K562 (cell line): Measurements from ENCODE around the gene CMTM4. TPM values are rescaled to one million over a fixed set of nuclear protein-coding genes. Genes with fewer than 3 reads are reported as not detected.

Experiments used
- ATAC-seq: fragments of 200-7000 bp; cut with Tn5 transposase; 3 replicates; pipeline ENCODE4 v1.9.1; 2020; ENCODE audit warnings: moderate library complexity
- BruUV-seq: library from RNA; stranded (reverse); fragments of 400-500 nt; replicated peaks from 2 replicates; lab custom pipeline; 2021; lab: Mats Ljungman, UMichigan
- CTCF ChIA-PET: fragments of 300-600 bp; formaldehyde crosslinking; extraction: SDS; loops from one replicate; lab custom pipeline; 2021; ENCODE audit warnings: low intra/inter-chr PET ratio; lab: Yijun Ruan, JAX
- POLR2A ChIA-PET: fragments of 300-600, 350-650 bp; sonication (Branson Sonifier 250); formaldehyde crosslinking; extraction: SDS; loops from one replicate; lab custom pipeline; 2021; ENCODE audit warnings: antibody characterized with exemption, inconsistent platforms; lab: Yijun Ruan, JAX
- DNase-seq, 4 experiments: peaks; one replicate each; pipeline versions ENCODE4 v3.0.0 to v3.0.0-alpha.2; 2011 to 2018; ENCODE audit warnings: low spot score in 3 of 4, mixed read lengths in 3 of 4; ENCODE audit errors: extremely low read depth in 1 of 4
- FAIRE-seq: peaks from 2 replicates; lab custom pipeline; 2011; peaks lifted over from hg19 to GRCh38; lab: Jason Lieb, UNC
- H2AFZ ChIP-seq: 2 replicates; pipeline ENCODE4 v1.6.0; 2011; ENCODE audit warnings: low read depth, low read length, control low read depth, inconsistent platforms
- H3K27ac ChIP-seq: fragments of 200-600 bp; 3 replicates; pipeline ENCODE4 v1.8.0; 2011; ENCODE audit warnings: low read depth, mild to moderate bottlenecking, control low read depth, inconsistent platforms, low read length, moderate library complexity, mixed read lengths; ENCODE audit errors: extremely low read depth
- H3K27me3 ChIP-seq, 2 experiments: fragments of 300-600 bp in 1 of 2; 2 replicates in 1 of 2; 3 replicates in 1 of 2; pipeline versions ENCODE4 v1.6.0 to v1.8.0; 2011; ENCODE audit warnings: inconsistent platforms in 2 of 2, low read length in 2 of 2, mild to moderate bottlenecking in 1 of 2, mixed read lengths in 1 of 2, moderate library complexity in 1 of 2; ENCODE audit not compliant: control insufficient read depth in 2 of 2, insufficient read depth in 2 of 2
- H3K36me3 ChIP-seq: fragments of 300-600 bp; 3 replicates; pipeline ENCODE4 v1.8.0; 2011; ENCODE audit warnings: mild to moderate bottlenecking, low read length, inconsistent platforms; ENCODE audit not compliant: control insufficient read depth, insufficient read depth
- H3K4me1 ChIP-seq, 2 experiments: fragments of 200-600 bp in 1 of 2; replicated peaks in 1 of 2; 2 replicates in 1 of 2; 3 replicates in 1 of 2; pipeline versions ENCODE4 v1.5.1 to v1.8.0; 2011; ENCODE audit warnings: inconsistent platforms in 2 of 2, low read length in 2 of 2, mild to moderate bottlenecking in 1 of 2, mixed read lengths in 1 of 2, moderate library complexity in 1 of 2; ENCODE audit not compliant: control insufficient read depth in 2 of 2, insufficient read depth in 2 of 2
- H3K4me2 ChIP-seq: 2 replicates; pipeline ENCODE4 v1.6.1; 2011; ENCODE audit warnings: low read length, control low read depth, inconsistent platforms, mixed read lengths; ENCODE audit not compliant: insufficient read depth
- H3K4me3 ChIP-seq: fragments of 200-600 bp; sonication (generic), shearing (Covaris generic); 2 replicates; pipeline ENCODE4 v1.5.1; 2016; ENCODE audit warnings: control low read depth, inconsistent platforms
- H3K79me2 ChIP-seq: fragments of 200-600 bp; 3 replicates; pipeline ENCODE4 v1.8.0; 2011; ENCODE audit warnings: low read length, inconsistent platforms; ENCODE audit not compliant: control insufficient read depth, insufficient read depth
- H3K9ac ChIP-seq, 2 experiments: 2 replicates each; pipeline versions ENCODE4 v1.6.0 to v1.6.1; 2011; ENCODE audit warnings: low read depth in 2 of 2, low read length in 2 of 2, control low read depth in 1 of 2, inconsistent platforms in 1 of 2, mild to moderate bottlenecking in 1 of 2, mixed read lengths in 1 of 2; ENCODE audit not compliant: insufficient read depth in 1 of 2
- H3K9me1 ChIP-seq: one replicate; pipeline ENCODE4 v1.6.0; 2011; ENCODE audit warnings: inconsistent platforms, mild to moderate bottlenecking, low read length, moderate library complexity; ENCODE audit not compliant: control insufficient read depth, insufficient read depth
- H3K9me3 ChIP-seq: replicated peaks from 2 replicates; pipeline ENCODE4 v1.5.1; 2011; ENCODE audit warnings: low read depth, low read length, inconsistent platforms; ENCODE audit not compliant: control insufficient read depth, insufficient read depth
- H4K20me1 ChIP-seq: replicated peaks from 2 replicates; pipeline ENCODE4 v1.6.1; 2011; ENCODE audit warnings: low read length, inconsistent platforms, mixed read lengths; ENCODE audit not compliant: control insufficient read depth, insufficient read depth
- ARID1B ChIP-seq: fragments of 450-650 bp; IDR thresholded peaks from 2 replicates; pipeline ENCODE4 v1.6.1; 2016; ENCODE audit warnings: antibody characterized with exemption, mild to moderate bottlenecking, inconsistent platforms
- ATF3 ChIP-seq, 2 experiments: fragments of 450-650 bp in 1 of 2; sonication (generic) in 1 of 2; formaldehyde crosslinking in 1 of 2; IDR thresholded peaks in 1 of 2; conservative IDR thresholded peaks in 1 of 2; 2 replicates each; pipeline versions ENCODE4 v1.6.1 to v1.8.1; 2016 to 2023; ENCODE audit warnings: mild to moderate bottlenecking in 2 of 2, moderate library complexity in 2 of 2, inconsistent platforms in 1 of 2, missing genetic modification reagents in 1 of 2
- CBFB ChIP-seq: sonication (generic); formaldehyde crosslinking; IDR thresholded peaks from 2 replicates; pipeline ENCODE4 v1.4.0; 2020; ENCODE audit warnings: mild to moderate bottlenecking, missing genetic modification reagents
- CEBPG ChIP-seq, 3 experiments: fragments of 200-800 bp in 1 of 3; sonication (Bioruptor generic) in 1 of 3; sonication (generic) in 1 of 3; formaldehyde crosslinking in 1 of 3; IDR thresholded peaks in 2 of 3; conservative IDR thresholded peaks in 1 of 3; 2 replicates each; pipeline versions ENCODE4 v1.6.1 to v1.8.0; 2016 to 2022; ENCODE audit warnings: missing compliant biosample characterization in 2 of 3, missing genetic modification characterization in 2 of 3, mild to moderate bottlenecking in 1 of 3, missing genetic modification reagents in 1 of 3
- E2F3 ChIP-seq: fragments of 250-450 bp; sonication (Bioruptor Pico); IDR thresholded peaks from 2 replicates; pipeline ENCODE4 v1.4.0; 2020; ENCODE audit warnings: mild to moderate bottlenecking
- HNRNPH1 ChIP-seq: fragments of 200-400 bp; formaldehyde crosslinking; optimal IDR thresholded peaks from 2 replicates; pipeline ENCODE3; 2017; ENCODE audit warnings: low read depth, mild to moderate bottlenecking, low read length, moderate library complexity
- JUND ChIP-seq, 2 experiments: IDR thresholded peaks; 2 replicates in 1 of 2; 3 replicates in 1 of 2; pipeline ENCODE4 v1.6.1; 2011; ENCODE audit warnings: borderline replicate concordance in 2 of 2, low read depth in 2 of 2, low read length in 2 of 2, improper control_type of control experiment in 1 of 2, missing biosample characterization in 1 of 2, missing genetic modification characterization in 1 of 2, missing genetic modification reagents in 1 of 2
- KAT2B ChIP-seq: IDR thresholded peaks from one replicate; pipeline ENCODE4 v1.6.1; 2012; ENCODE audit warnings: low read depth, mild to moderate bottlenecking, control low read depth, inconsistent platforms, low read length, moderate library complexity
- MAFF ChIP-seq: IDR thresholded peaks from 2 replicates; pipeline ENCODE4 v1.6.1; 2012; ENCODE audit warnings: low read length, improper control_type of control experiment
- MCM2 ChIP-seq: fragments of 450-650 bp; IDR thresholded peaks from 2 replicates; pipeline ENCODE4 v1.6.1; 2017; ENCODE audit warnings: low read depth, mild to moderate bottlenecking
- NFE2 ChIP-seq: IDR thresholded peaks from 2 replicates; pipeline ENCODE4 v1.6.1; 2014; ENCODE audit warnings: antibody characterized with exemption, low read depth
- POLR2H ChIP-seq: IDR thresholded peaks from 2 replicates; pipeline ENCODE4 v1.6.1; 2016; ENCODE audit warnings: missing genetic modification characterization, low read depth, mild to moderate bottlenecking, control low read depth, missing compliant biosample characterization, moderate library complexity
- PURB ChIP-seq: sonication (generic); formaldehyde crosslinking; IDR thresholded peaks from 2 replicates; pipeline ENCODE4 v1.9.0; 2021; ENCODE audit warnings: low read depth, mild to moderate bottlenecking, missing genetic modification reagents
- RBM39 ChIP-seq: fragments of 200-400 bp; formaldehyde crosslinking; optimal IDR thresholded peaks from 2 replicates; pipeline ENCODE3; 2018; ENCODE audit warnings: low read depth, low read length
- SMARCA4 ChIP-seq: fragments of 450-650 bp; IDR thresholded peaks from 2 replicates; pipeline ENCODE4 v1.6.1; 2016
- ZNF609 ChIP-seq: sonication (generic); formaldehyde crosslinking; IDR thresholded peaks from 2 replicates; pipeline ENCODE4 v1.8.1; 2023; ENCODE audit warnings: missing genetic modification reagents, mild to moderate bottlenecking, borderline replicate concordance
- WGBS: fragments of 100-300 bp; shearing (Covaris generic); methylation state at CpG from one replicate; pipeline ENCODE4 v1.1.6; 2016; ENCODE audit warnings: low coverage, mixed read lengths; ENCODE audit not compliant: insufficient coverage; ENCODE audit errors: missing lambda C conversion rate; 5-methylcytosine and 5-hydroxymethylcytosine counted together
- in situ Hi-C: fragments of 300-500 bp; cut with MboI; formaldehyde crosslinking; loops from 4 replicates; pipeline ENCODE4 v1.15.0; 2018; ENCODE audit warnings: inconsistent platforms, mixed read lengths
- intact Hi-C: fragments of 100-400 bp; cut with micrococcal nuclease; formaldehyde crosslinking; loops from 2 replicates; pipeline ENCODE4 v1.14.2; 2022
- polyA plus RNA-seq, 8 experiments: library from polyadenylated mRNA; depleted of rRNA in 4 of 8; stranded (reverse) in 5 of 8; unstranded in 3 of 8; fragments of >200 nt; fragmentation: Nextera tagmentation in 2 of 8; fragmentation: Illumina TruSeq in 1 of 8; extraction: Ambion mirVana in 2 of 8; extraction: Trizol in 1 of 8; gene quantifications; 2 replicates each; pipeline versions ENCODE4 v1.2.1 to v1.2.3, GENCODE V29; 2011 to 2014; ENCODE audit warnings: inconsistent platforms in 1 of 8, missing spikeins in 1 of 8
- total RNA-seq, 7 experiments: library from RNA; depleted of rRNA in 6 of 7; stranded (reverse); fragments of >200 nt in 6 of 7; fragmentation: Illumina TruSeq in 2 of 7; extraction: Trizol in 2 of 7; gene quantifications; 2 replicates each; pipeline versions ENCODE4 v1.2.1 to v1.2.3, GENCODE V29; 2011 to 2021; ENCODE audit warnings: low replicate concordance in 1 of 7

CMTM4 gene
- total and polyA plus RNA-seq, 9 of the 15 experiments (the other 6 are each of a cell fraction or from before 2014, with no cell fraction given) = 2.0 to 21.3 (median 12.5) TPM

- in situ Hi-C loops (no loop called here), intact Hi-C loops (no loop called here)
- DNase-seq = no peak
- no peak overlapping the region for H3K4me3 ChIP-seq
- peak; percentile 71 for ATAC-seq
- H3K9me3 ChIP-seq = no peaks in the 10 kb centered on the region
- no TSS peak for BruUV-seq
- no peak overlapping the region for H3K4me2 ChIP-seq
- WGBS = 17% methylated on average over 3 of the region's 3 CpGs
- H3K36me3 ChIP-seq = peaks cover 19% of the 10 kb centered on the region; the same call in 1 of the 3 replicates
- no peaks in the 10 kb centered on the region for H3K79me2 ChIP-seq
- H3K4me1 ChIP-seq = peaks cover 8 to 15% of the 10 kb centered on the region in 2 experiments; a peak in 4 of 5 replicates
- no peak overlapping the region for H3K9ac ChIP-seq
- no peak for FAIRE-seq
- H3K27me3 ChIP-seq = no peaks in the 10 kb centered on the region
- H3K9me1 ChIP-seq = no peaks in the 10 kb centered on the region
- H3K27ac ChIP-seq = no peak overlapping the region
- H2AFZ ChIP-seq = no peak overlapping the region
- CTCF ChIA-PET = no interaction called here
- POLR2A ChIA-PET = interaction anchor here (1.1 to 2.0 kb wide), 3 partner anchors 9 to 12 kb away, joined by 4 to 14 read pairs (median 4); partner anchors contain the start of gene CMTM2
- H4K20me1 ChIP-seq = no peaks in the 10 kb centered on the region
- TF ChIP-seq PURB (CRISPR knock-in tag) (no peak), JUND (IDR thresholded peaks at IDR 0.05; ENCODE audit: borderline replicate concordance, low read depth, low read length) (peak; percentile 75), JUND (tag; IDR thresholded peaks at IDR 0.05; ENCODE audit: borderline replicate concordance, low read depth, low read length) (peak; percentile 64; the same call in 1 of the 3 replicates), CEBPG (CRISPR knock-in tag; IDR thresholded peaks at IDR 0.05) (no peak), CEBPG (tag; conservative IDR thresholded peaks at IDR 0.05 in 1 of 2, IDR thresholded peaks at IDR 0.05 in 1 of 2) (peak; percentile 70 to 88), ARID1B (peak; percentile 56; the same call in 1 of the 2 replicates), E2F3 (CRISPR knock-in tag) (no peak), ZNF609 (CRISPR knock-in tag) (no peak), KAT2B (no peak), CBFB (CRISPR knock-in tag) (no peak), MAFF (no peak), MCM2 (no peak), SMARCA4 (peak; percentile 61; the same call in 1 of the 2 replicates), POLR2H (no peak), RBM39 (no peak), NFE2 (no peak), HNRNPH1 (no peak), ATF3 (IDR thresholded peaks at IDR 0.05) (peak; percentile 97), ATF3 (CRISPR knock-in tag; conservative IDR thresholded peaks at IDR 0.05) (no peak)
These were observed 126.6 kb downstream of the CMTM4 start for GRCh38 chr16:66569827-66570405.
